Right lobe of liver (tissue), 6 donors: Measurements from ENCODE around the gene MTHFD1L. TPM values are rescaled to one million over a fixed set of nuclear protein-coding genes. Genes with fewer than 3 reads are reported as not detected.

ENCODE experiments used
- ATAC-seq, 4 donors: fragments of 200-7000 bp; cut with Tn5 transposase; one replicate each; pipeline ENCODE4 v1.9.1; 2020; ENCODE audit warnings: mild to moderate bottlenecking in 4 of 4, moderate library complexity in 4 of 4
- DNase-seq, 3 donors: peaks; one replicate each; pipeline ENCODE4 v3.0.0-alpha.2; 2020
- H3K27ac ChIP-seq, 3 donors: fragments of 200-600 bp; one replicate each; pipeline ENCODE4 v1.8.0; 2022
- H3K27me3 ChIP-seq, 2 donors: fragments of 200-600 bp; one replicate each; pipeline ENCODE4 v1.8.0; 2022
- H3K36me3 ChIP-seq, 4 donors: fragments of 200-600 bp; sonication (generic) in 1 of 4; one replicate each; pipeline versions ENCODE4 v1.5.1 to v1.8.0; 2017 to 2022; ENCODE audit warnings: control low read depth in 1 of 4
- H3K4me1 ChIP-seq, 4 donors: fragments of 200-600 bp; sonication (generic) in 1 of 4; one replicate each; pipeline versions ENCODE4 v1.5.1 to v1.8.0; 2017 to 2022; ENCODE audit warnings: control low read depth in 1 of 4
- H3K4me3 ChIP-seq, 3 donors: fragments of 200-600 bp; one replicate each; pipeline ENCODE4 v1.8.0; 2022
- H3K9me3 ChIP-seq, 4 donors: fragments of 200-600 bp; sonication (generic) in 1 of 4; one replicate each; pipeline versions ENCODE4 v1.5.1 to v1.8.0; 2017 to 2022; ENCODE audit warnings: control low read depth in 1 of 4
- CTCF ChIP-seq, 4 donors: fragments of 200-600 bp in 3 of 4; fragments of 450-650 bp in 1 of 4; IDR thresholded peaks; one replicate each; pipeline versions ENCODE4 v1.5.1 to v1.8.0; 2016 to 2022; ENCODE audit warnings: antibody characterized with exemption in 4 of 4, mild to moderate bottlenecking in 2 of 4
- POLR2A ChIP-seq: fragments of 450-650 bp; IDR thresholded peaks from one replicate; pipeline ENCODE4 v1.6.1; 2017; ENCODE audit warnings: antibody characterized with exemption, mild to moderate bottlenecking
- WGBS: methylation state at CpG from one replicate; pipeline ENCODE4 v1.1.6; 2018; ENCODE audit warnings: low coverage, low lambda C conversion rate; ENCODE audit not compliant: insufficient coverage; ENCODE audit errors: missing lambda C conversion rate; 5-methylcytosine and 5-hydroxymethylcytosine counted together
- intact Hi-C, 2 donors: fragments of 100-400 bp; cut with DNase I; formaldehyde crosslinking; loops; one replicate each; pipeline versions ENCODE4 v1.11.2 to v1.14.1; 2022
- total RNA-seq, 6 experiments: library from RNA; depleted of rRNA in 2 of 6; stranded (reverse); fragments of >200 nt in 2 of 6; fragmentation: NEBNext Ultra II Directional in 3 of 6; extraction: Animal tissue kit (Norgen Biotek cat#: 25700) in 3 of 6; gene quantifications; one replicate each; pipeline versions ENCODE4 v1.1.0 to v1.2.4, GENCODE V29; 2016 to 2023
- donor health status: DM: no; HTN: yes; CAD: no.
- donor health status: DM: no; HTN: no; CAD: no.
- donor health status: DM: no; HTN: no; CAD: no.
- donor health status: DM: no; HTN: yes; CAD: no.
- donor health status: DM: no; HTN: yes; CAD: no.

The MTHFD1L gene
- total RNA-seq, 6 experiments from 2014 or later, result 1.7 to 11.5 (median 4.9) TPM

GRCh38 chr6:151018046-151018445, 152.5 kb downstream of the MTHFD1L start:
- no peaks in the 10 kb centered on the region for H3K27me3 ChIP-seq
- ATAC-seq, result no peak
- 83% methylated on average over 7 of the region's 8 CpGs for WGBS
- peaks cover 0 to 2% (median 0%) of the 10 kb centered on the region in 4 donors for H3K4me1 ChIP-seq
- no peaks in the 10 kb centered on the region for H3K9me3 ChIP-seq
- no peaks in the 10 kb centered on the region for H3K36me3 ChIP-seq
- intact Hi-C loops, result loop anchor here (10.0 kb wide), 2 partner anchors 123 to 307 kb away; no protein-coding TSS in a partner anchor
- no peak overlapping the region for H3K4me3 ChIP-seq
- H3K27ac ChIP-seq, result no peak overlapping the region
- DNase-seq, result no peak
- TF ChIP-seq CTCF (IDR thresholded peaks at IDR 0.05), result no peak
- no peak for TF ChIP-seq POLR2A

DNA sequence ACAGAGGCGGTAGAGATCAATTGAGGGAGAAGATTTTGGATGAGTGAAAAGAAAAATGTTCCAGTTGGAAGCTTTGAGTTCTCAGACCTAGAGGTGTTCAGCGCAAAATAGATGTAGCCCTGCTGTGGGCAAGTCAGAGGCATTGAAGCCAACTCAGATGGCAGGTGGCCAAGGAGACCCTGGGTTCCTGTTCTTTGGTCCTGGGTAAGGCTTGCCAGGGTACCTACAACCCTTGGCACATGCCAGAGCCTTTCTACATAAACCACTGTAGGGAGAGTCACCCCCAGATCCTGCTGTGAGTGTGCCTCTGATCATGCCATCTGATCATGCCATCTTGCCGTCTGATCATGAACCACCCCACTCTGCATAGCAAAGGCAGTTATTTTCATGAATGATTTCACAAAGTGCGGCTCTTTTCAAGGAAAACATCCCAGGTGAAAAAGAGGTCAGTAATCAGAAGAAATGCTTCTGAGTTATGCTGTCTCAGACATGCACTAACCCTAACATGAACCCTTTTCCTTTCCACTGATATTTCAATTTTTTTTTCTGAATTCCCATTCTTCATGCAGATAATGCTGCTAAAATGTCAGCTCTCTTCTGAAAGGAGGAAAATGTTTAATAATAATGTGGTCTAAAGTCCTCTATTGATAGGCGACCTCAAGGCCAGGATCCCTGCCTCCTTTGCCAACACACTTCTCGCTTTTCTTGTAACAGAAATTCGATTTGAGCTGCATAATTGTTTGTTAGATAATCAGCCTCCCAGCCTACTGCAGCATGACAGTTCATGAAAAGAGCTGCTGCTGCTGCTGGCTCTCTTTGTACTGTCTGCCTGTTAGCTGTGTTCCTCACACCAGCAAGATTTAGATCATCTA, 153.6 kb downstream of the MTHFD1L start:
- H3K36me3 ChIP-seq, result no peaks in the 10 kb centered on the region
- TF ChIP-seq POLR2A (no peak), CTCF (IDR thresholded peaks at IDR 0.05) (no peak)
- no peak overlapping the region for H3K4me3 ChIP-seq
- no peaks in the 10 kb centered on the region for H3K27me3 ChIP-seq
- intact Hi-C loops, result loop anchor here (10.0 kb wide), 2 partner anchors 124 to 306 kb away; no protein-coding TSS in a partner anchor
- peak overlapping the region in 1 of 3 donors; percentile 57 for H3K27ac ChIP-seq
- DNase-seq (no peak), ATAC-seq (peak; percentile 46 to 55 (median 50))
- WGBS, result 53% methylated on average over 7 of the region's 7 CpGs
- H3K9me3 ChIP-seq, result no peaks in the 10 kb centered on the region
- H3K4me1 ChIP-seq, result peaks cover 0 to under 1% (median 0%) of the 10 kb centered on the region in 4 donors

DNA sequence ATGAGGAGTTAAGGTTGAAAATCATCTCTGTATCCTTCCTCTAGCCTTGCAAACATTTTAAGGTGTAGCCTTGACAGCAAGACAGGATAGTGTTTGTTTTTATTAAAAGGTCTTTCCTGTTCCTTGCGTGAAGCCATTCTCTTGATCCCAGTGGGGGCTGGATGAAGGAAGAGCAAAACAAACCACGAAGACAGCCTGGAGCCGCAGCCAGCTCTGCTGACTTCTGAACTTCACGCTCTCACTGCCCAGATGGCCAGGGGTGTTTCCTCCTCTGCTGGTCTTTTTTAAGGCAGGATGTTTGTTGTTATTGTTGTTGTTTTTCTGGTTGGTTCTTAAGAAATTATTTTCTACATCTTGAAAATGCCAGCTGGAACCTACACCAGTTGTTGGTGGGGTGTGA, 156.4 kb downstream of the MTHFD1L start:
- peak; percentile 31 to 79 (median 55) for ATAC-seq
- peak overlapping the region in 1 of 3 donors; percentile 8 for H3K27ac ChIP-seq

GRCh38 chr6:151022492-151022891, 157.0 kb downstream of the MTHFD1L start:
- ATAC-seq, result peak in 1 of 4 donors; percentile 36
- no peak overlapping the region for H3K4me3 ChIP-seq
- intact Hi-C loops, result no loop called here
- H3K27ac ChIP-seq, result peak overlapping the region in 2 of 3 donors; percentile 8 to 9
- peaks cover 0 to 7% (median 2%) of the 10 kb centered on the region in 4 donors for H3K4me1 ChIP-seq
- H3K9me3 ChIP-seq, result no peaks in the 10 kb centered on the region
- WGBS, result 84% methylated on average over 2 of the region's 3 CpGs
- DNase-seq, result no peak
- TF ChIP-seq POLR2A (no peak), CTCF (IDR thresholded peaks at IDR 0.05) (no peak)
- H3K27me3 ChIP-seq, result no peaks in the 10 kb centered on the region
- H3K36me3 ChIP-seq, result no peaks in the 10 kb centered on the region

More for the DNA sequence above, 156.4 kb downstream of the MTHFD1L start:
- no peaks in the 10 kb centered on the region for H3K9me3 ChIP-seq
- H3K4me3 ChIP-seq, result no peak overlapping the region
- H3K4me1 ChIP-seq, result peaks cover 0 to under 1% (median under 1%) of the 10 kb centered on the region in 4 donors
- no peaks in the 10 kb centered on the region for H3K27me3 ChIP-seq
- TF ChIP-seq POLR2A (no peak), CTCF (IDR thresholded peaks at IDR 0.05) (no peak)
- WGBS, result no CpG with 5 or more reads among the region's 4 CpGs
- H3K36me3 ChIP-seq, result no peaks in the 10 kb centered on the region
- intact Hi-C loops, result no loop called here
- no peak for DNase-seq
